OCI-LY7 (cell line): ENCODE measurements around the gene C2. TPM values are rescaled to one million over a fixed set of nuclear protein-coding genes. Genes with fewer than 3 reads are reported as not detected.
"Not testable (repeated sequence)": the region's sequence is repeated elsewhere in the genome, so short reads cannot be mapped to it uniquely, and the experiment has no call there.

Experiments
- BruUV-seq: library from RNA; stranded (reverse); fragments of 400-500 nt; replicated peaks from 2 replicates; lab custom pipeline; 2021; lab: Mats Ljungman, UMichigan
- CTCF ChIA-PET: fragments of 300-600 bp; sonication (Branson Sonifier 250); formaldehyde crosslinking; loops from one replicate; lab custom pipeline; 2022; ENCODE audit warnings: antibody characterized with exemption; ENCODE audit not compliant: unreplicated experiment; lab: Charles Lee
- POLR2A ChIA-PET: fragments of 300-600 bp; sonication (Branson Sonifier 250); formaldehyde crosslinking; loops from one replicate; lab custom pipeline; 2022; ENCODE audit warnings: antibody characterized with exemption; lab: Charles Lee
- DNase-seq: peaks from one replicate; pipeline ENCODE4 v3.0.0-alpha.2; 2015; ENCODE audit warnings: low spot score
- H2AFZ ChIP-seq: fragments of 200-600 bp; sonication (generic), shearing (Covaris generic); 2 replicates; pipeline ENCODE4 v1.6.1; 2014; ENCODE audit warnings: mild to moderate bottlenecking, antibody characterized with exemption, low read length, moderate library complexity
- H3K27ac ChIP-seq: fragments of 200-600 bp; sonication (generic); 2 replicates; pipeline ENCODE4 v1.5.1; 2014; ENCODE audit warnings: mixed run types, low read depth, mild to moderate bottlenecking, moderate library complexity, low read length, inconsistent platforms; ENCODE audit not compliant: poor library complexity, severe bottlenecking
- H3K36me3 ChIP-seq: fragments of 200-600 bp; sonication (generic); 2 replicates; pipeline ENCODE4 v1.6.1; 2014; ENCODE audit warnings: mild to moderate bottlenecking, antibody characterized with exemption, low read length, moderate library complexity, mixed read lengths; ENCODE audit not compliant: insufficient read depth
- H3K4me1 ChIP-seq: fragments of 200-600 bp; sonication (generic); 2 replicates; pipeline ENCODE4 v1.5.1; 2014; ENCODE audit warnings: mild to moderate bottlenecking, low read length; ENCODE audit not compliant: insufficient read depth, poor library complexity, severe bottlenecking
- H3K4me2 ChIP-seq: fragments of 200-600 bp; sonication (generic); 2 replicates; pipeline ENCODE4 v1.6.1; 2014; ENCODE audit warnings: mild to moderate bottlenecking, low read length
- H3K4me3 ChIP-seq: fragments of 200-600 bp; sonication (generic); 2 replicates; pipeline ENCODE4 v1.5.1; 2014; ENCODE audit warnings: mild to moderate bottlenecking, low read depth, low read length; ENCODE audit not compliant: poor library complexity, severe bottlenecking
- H3K79me2 ChIP-seq: fragments of 200-600 bp; sonication (generic); 2 replicates; pipeline ENCODE4 v1.6.1; 2016; ENCODE audit warnings: low read depth, mild to moderate bottlenecking, low read length, moderate library complexity, mixed read lengths; ENCODE audit not compliant: insufficient read depth
- H3K9me2 ChIP-seq: fragments of 200-600 bp; sonication (generic); 2 replicates; pipeline ENCODE4 v1.6.1; 2016; ENCODE audit warnings: mild to moderate bottlenecking, low read length, mixed read lengths; ENCODE audit not compliant: insufficient read depth
- H3K9me3 ChIP-seq: fragments of 200-600 bp; sonication (generic); 2 replicates; pipeline ENCODE4 v1.6.1; 2014; ENCODE audit warnings: mild to moderate bottlenecking, mixed run types, low read length, mixed read lengths
- H4K20me1 ChIP-seq: fragments of 200-600 bp; sonication (generic); 2 replicates; pipeline ENCODE4 v1.6.1; 2014; ENCODE audit warnings: mild to moderate bottlenecking, antibody characterized with exemption, low read length, moderate library complexity, mixed read lengths; ENCODE audit not compliant: insufficient read depth
- CTCF ChIP-seq: fragments of 200-600 bp; sonication (generic); conservative IDR thresholded peaks from 2 replicates; pipeline ENCODE4 v1.5.1; 2014; ENCODE audit warnings: mild to moderate bottlenecking, antibody characterized with exemption, low read length, moderate library complexity, mixed read lengths
- EZH2phosphoT487 ChIP-seq: fragments of 200-600 bp; sonication (generic); IDR thresholded peaks from 2 replicates; pipeline ENCODE4 v1.6.1; 2018; ENCODE audit warnings: low read depth, borderline replicate concordance, mild to moderate bottlenecking, mixed run types, antibody characterized with exemption, low read length, moderate library complexity, mixed read lengths
- intact Hi-C: fragments of 100-400 bp; cut with micrococcal nuclease; formaldehyde crosslinking; loops from one replicate; pipeline ENCODE4 v1.10.0; 2022; ENCODE audit not compliant: unreplicated experiment
- total RNA-seq, 2 experiments: library from RNA; depleted of rRNA in 1 of 2; stranded (reverse); fragments of >200 nt in 1 of 2; shearing (Covaris generic) in 1 of 2; gene quantifications; 2 replicates each; pipeline ENCODE4 v1.2.3, GENCODE V29; 2014 to 2022

Gene C2
- total RNA-seq, 2 experiments from 2014 or later, result 3.4 to 4.4 TPM

GRCh38 chr6:31908791-31909190 lies 18.7 kb upstream of the C2 start:
- Histone ChIP-seq H3K9me3 (no peaks in the 10 kb centered on the region), H3K4me2 (no peak overlapping the region), H3K27ac (no peak overlapping the region), H4K20me1 (no peaks in the 10 kb centered on the region), H3K4me1 (peaks cover 4% of the 10 kb centered on the region), H2AFZ (peak overlapping the region; percentile 8; the same call in 1 of the 2 replicates), H3K9me2 (no peaks in the 10 kb centered on the region), H3K4me3 (no peak overlapping the region), H3K79me2 (no peaks in the 10 kb centered on the region), H3K36me3 (no peaks in the 10 kb centered on the region)
- TF ChIP-seq CTCF, result no peak
- TF ChIP-seq EZH2phosphoT487, result no peak
- CTCF ChIA-PET, result no interaction called here
- no TSS peak for BruUV-seq
- no peak for DNase-seq
- intact Hi-C loops, result no loop called here
- POLR2A ChIA-PET, result interaction anchor here (0.6 kb wide), 1 partner anchor 66 kb away, joined by 9 read pairs; no protein-coding TSS in a partner anchor

- H3K4me2 ChIP-seq, BruUV-seq, H3K36me3 ChIP-seq, H3K4me1 ChIP-seq, H3K79me2 ChIP-seq, H3K27ac ChIP-seq, H3K9me2 ChIP-seq, intact Hi-C loops, H3K9me3 ChIP-seq, DNase-seq, H4K20me1 ChIP-seq, H2AFZ ChIP-seq, H3K4me3 ChIP-seq, CTCF ChIA-PET: not testable (repeated sequence)
- POLR2A ChIA-PET, result interaction anchor here (0.6 to 1.0 kb wide), 3 partner anchors 10 to 65 kb away, joined by 3 to 9 read pairs (median 4); no protein-coding TSS in a partner anchor
These were observed 18.2 kb upstream of the C2 start for GRCh38 chr6:31909298-31909697.

GRCh38 chr6:31911826-31912585 lies 15.5 kb upstream of the C2 start:
- Histone ChIP-seq H3K36me3 (no peaks in the 10 kb centered on the region), H3K27ac (no peak overlapping the region), H3K4me3 (no peak overlapping the region), H3K4me2 (no peak overlapping the region), H3K9me3 (no peaks in the 10 kb centered on the region), H2AFZ (no peak overlapping the region), H3K9me2 (no peaks in the 10 kb centered on the region), H3K79me2 (no peaks in the 10 kb centered on the region), H3K4me1 (peaks cover 4% of the 10 kb centered on the region), H4K20me1 (no peaks in the 10 kb centered on the region)
- intact Hi-C loops, result no loop called here
- ChIA-PET CTCF (no interaction called here), POLR2A (no interaction called here)
- BruUV-seq, result no TSS peak
- no peak for TF ChIP-seq CTCF
- TF ChIP-seq EZH2phosphoT487, result no peak
- no peak for DNase-seq
